HepG2 (cell line): ENCODE data around the gene CLK4. TPM values are rescaled to one million over a fixed set of nuclear protein-coding genes. Genes with fewer than 3 reads are reported as not detected.

Experiments used
- ATAC-seq: fragments of 200-7000 bp; cut with Tn5 transposase; 3 replicates; pipeline ENCODE4 v1.9.1; 2020; ENCODE audit warnings: mild to moderate bottlenecking, moderate library complexity
- BruUV-seq: library from RNA; stranded (reverse); fragments of 400-500 nt; replicated peaks from 2 replicates; lab custom pipeline; 2021; lab: Mats Ljungman, UMichigan
- CTCF ChIA-PET: fragments of 300-600 bp; formaldehyde crosslinking; extraction: SDS; loops from one replicate; lab custom pipeline; 2021; ENCODE audit warnings: low total read pairs, inconsistent platforms, low intra/inter-chr PET ratio; lab: Yijun Ruan, JAX
- POLR2A ChIA-PET: fragments of 350-600 bp; sonication (Branson Sonifier 250); formaldehyde crosslinking; loops from one replicate; lab custom pipeline; 2020; ENCODE audit warnings: antibody characterized with exemption, inconsistent platforms; lab: Yijun Ruan, JAX
- DNase-seq: peaks from one replicate; pipeline ENCODE4 v3.0.0-alpha.2; 2015; ENCODE audit warnings: low spot score
- FAIRE-seq: peaks from 3 replicates; lab custom pipeline; 2011; peaks lifted over from hg19 to GRCh38; lab: Jason Lieb, UNC
- H2AFZ ChIP-seq: one replicate; pipeline ENCODE4 v1.6.1; 2011; ENCODE audit warnings: low read length, inconsistent platforms
- H3K27ac ChIP-seq: fragments of 300-600 bp; 3 replicates; pipeline ENCODE4 v1.8.0; 2011; ENCODE audit warnings: mixed run types, mild to moderate bottlenecking, mixed read lengths, low read length, inconsistent platforms; ENCODE audit not compliant: insufficient read depth; ENCODE audit errors: extremely low read length
- H3K27me3 ChIP-seq, 2 experiments: fragments of 200-600 bp in 1 of 2; 2 replicates in 1 of 2; 3 replicates in 1 of 2; pipeline versions ENCODE4 v1.6.0 to v1.8.0; 2011; ENCODE audit warnings: low read length in 2 of 2, mild to moderate bottlenecking in 2 of 2, moderate library complexity in 2 of 2, inconsistent platforms in 1 of 2; ENCODE audit not compliant: insufficient read depth in 2 of 2, control insufficient read depth in 1 of 2
- H3K36me3 ChIP-seq, 2 experiments: fragments of 200-600 bp in 1 of 2; replicated peaks in 1 of 2; 2 replicates in 1 of 2; 3 replicates in 1 of 2; pipeline versions ENCODE4 v1.5.1 to v1.8.0; 2011; ENCODE audit warnings: low read length in 2 of 2, inconsistent platforms in 1 of 2; ENCODE audit not compliant: insufficient read depth in 2 of 2, control insufficient read depth in 1 of 2
- H3K4me1 ChIP-seq: 2 replicates; pipeline ENCODE4 v1.5.1; 2012; ENCODE audit warnings: low read length, inconsistent platforms; ENCODE audit not compliant: insufficient read depth
- H3K4me2 ChIP-seq: 2 replicates; pipeline ENCODE4 v1.6.0; 2011; ENCODE audit warnings: low read depth, low read length, inconsistent platforms
- H3K4me3 ChIP-seq, 3 experiments: fragments of 200-600 bp in 1 of 3; sonication (generic), shearing (Covaris generic) in 1 of 3; replicated peaks in 1 of 3; 2 replicates each; pipeline ENCODE4 v1.5.1; 2011 to 2016; ENCODE audit warnings: low read length in 3 of 3, inconsistent platforms in 2 of 3, low read depth in 2 of 3, mild to moderate bottlenecking in 2 of 3, control low read depth in 1 of 3, mixed read lengths in 1 of 3; ENCODE audit not compliant: insufficient read depth in 1 of 3
- H3K79me2 ChIP-seq: one replicate; pipeline ENCODE4 v1.6.1; 2011; ENCODE audit warnings: low read length, inconsistent platforms; ENCODE audit not compliant: insufficient read depth
- H3K9ac ChIP-seq: 2 replicates; pipeline ENCODE4 v1.6.0; 2011; ENCODE audit warnings: mild to moderate bottlenecking, low read depth, low read length, inconsistent platforms; ENCODE audit not compliant: insufficient read depth
- H3K9me3 ChIP-seq: 2 replicates; pipeline ENCODE4 v1.5.1; 2012; ENCODE audit warnings: mild to moderate bottlenecking, low read length
- H4K20me1 ChIP-seq: 2 replicates; pipeline ENCODE4 v1.6.0; 2011; ENCODE audit warnings: inconsistent platforms, mild to moderate bottlenecking, low read length, moderate library complexity; ENCODE audit not compliant: insufficient read depth
- ADNP ChIP-seq: sonication (generic); formaldehyde crosslinking; IDR thresholded peaks from 2 replicates; pipeline ENCODE4 v1.4.0; 2020; ENCODE audit warnings: missing genetic modification reagents
- AKAP8 ChIP-seq: sonication (generic); formaldehyde crosslinking; IDR thresholded peaks from 2 replicates; pipeline ENCODE4 v1.5.1; 2020; ENCODE audit warnings: mild to moderate bottlenecking, missing genetic modification reagents
- ATF5 ChIP-seq: sonication (generic); formaldehyde crosslinking; IDR thresholded peaks from 2 replicates; pipeline ENCODE4 v1.4.0; 2020; ENCODE audit warnings: mild to moderate bottlenecking, low read depth, missing genetic modification reagents
- FOXO1 ChIP-seq: sonication (generic); formaldehyde crosslinking; IDR thresholded peaks from 2 replicates; pipeline ENCODE4 v1.4.0; 2020; ENCODE audit warnings: missing genetic modification reagents
- MEF2D ChIP-seq: sonication (generic); formaldehyde crosslinking; IDR thresholded peaks from 2 replicates; pipeline ENCODE4 v1.5.1; 2020; ENCODE audit warnings: mild to moderate bottlenecking, missing genetic modification reagents
- NCOA2 ChIP-seq: sonication (generic); formaldehyde crosslinking; IDR thresholded peaks from 2 replicates; pipeline ENCODE4 v1.8.0; 2022; ENCODE audit warnings: inconsistent platforms
- POGZ ChIP-seq: sonication (generic); formaldehyde crosslinking; IDR thresholded peaks from 2 replicates; pipeline ENCODE4 v1.4.0; 2020; ENCODE audit warnings: mild to moderate bottlenecking, missing genetic modification reagents
- RFX3 ChIP-seq: IDR thresholded peaks from 2 replicates; pipeline ENCODE4 v1.6.1; 2016; ENCODE audit warnings: missing biosample characterization, missing genetic modification reagents
- RNF2 ChIP-seq: fragments of 450-650 bp; conservative IDR thresholded peaks from 2 replicates; pipeline ENCODE4 v1.6.1; 2016; ENCODE audit warnings: low read depth
- ZNF136 ChIP-seq: sonication (generic); formaldehyde crosslinking; IDR thresholded peaks from 2 replicates; pipeline ENCODE4 v1.8.1; 2022; ENCODE audit warnings: low read depth, mild to moderate bottlenecking, moderate library complexity, missing genetic modification reagents
- ZNF230 ChIP-seq: sonication (generic); formaldehyde crosslinking; IDR thresholded peaks from 2 replicates; pipeline ENCODE4 v1.4.0; 2020; ENCODE audit warnings: mild to moderate bottlenecking, missing genetic modification reagents
- ZNF30 ChIP-seq: sonication (generic); formaldehyde crosslinking; IDR thresholded peaks from 2 replicates; pipeline ENCODE4 v1.5.0; 2020; ENCODE audit warnings: mild to moderate bottlenecking, missing genetic modification reagents
- ZNF619 ChIP-seq: sonication (generic); formaldehyde crosslinking; IDR thresholded peaks from 2 replicates; pipeline ENCODE4 v1.4.0; 2020; ENCODE audit warnings: mild to moderate bottlenecking, missing genetic modification reagents
- WGBS: methylation state at CpG from one replicate; pipeline ENCODE4 v1.1.6; 2017; ENCODE audit warnings: low lambda C conversion rate; 5-methylcytosine and 5-hydroxymethylcytosine counted together
- in situ Hi-C: cut with HindIII; loops from 2 replicates; pipeline ENCODE4 v1.10.0; 2017; ENCODE audit warnings: low pct_unique_long_range_greater_than_20kb; ENCODE audit not compliant: extremely low pct_ligation_motif_present
- intact Hi-C: fragments of 100-400 bp; cut with micrococcal nuclease; formaldehyde crosslinking; loops from one replicate; pipeline ENCODE4 v1.10.0; 2022; ENCODE audit not compliant: unreplicated experiment
- polyA plus RNA-seq, 8 experiments: library from polyadenylated mRNA; depleted of rRNA in 3 of 8; stranded (reverse) in 7 of 8; unstranded in 1 of 8; fragments of >200 nt; fragmentation: Illumina TruSeq in 4 of 8; extraction: Trizol in 4 of 8; gene quantifications; 2 replicates each; pipeline versions ENCODE4 v1.2.1 to v1.2.3, GENCODE V29; 2011 to 2016; ENCODE audit warnings: low read depth in 4 of 8, missing spikeins in 1 of 8, mixed read lengths in 1 of 8; ENCODE audit not compliant: insufficient read depth in 1 of 8
- total RNA-seq, 5 experiments: library from RNA; depleted of rRNA; stranded (reverse); fragments of >200 nt; fragmentation: Illumina TruSeq; extraction: Trizol; gene quantifications; 2 replicates each; pipeline ENCODE4 v1.2.3, GENCODE V29; 2016; ENCODE audit warnings: low read depth in 1 of 5

CLK4 gene
- total and polyA plus RNA-seq, 2 of the 13 experiments (the other 11 are each of a cell fraction or from before 2014, with no cell fraction given): 17.7 to 18.4 TPM

- DNase-seq: no peak
- no peak for ATAC-seq
- no peak overlapping the region for H2AFZ ChIP-seq
- peaks cover 2 to 32% of the 10 kb centered on the region in 2 experiments; a peak in 2 of 5 replicates for H3K27me3 ChIP-seq
- no peak overlapping the region for H3K4me2 ChIP-seq
- no peak overlapping the region for H3K4me3 ChIP-seq
- no peaks in the 10 kb centered on the region for H3K4me1 ChIP-seq
- no peaks in the 10 kb centered on the region for H3K36me3 ChIP-seq
- no peak overlapping the region for H3K27ac ChIP-seq
- no TSS peak for BruUV-seq
- ChIA-PET CTCF (no interaction called here), POLR2A (no interaction called here)
- H3K9ac ChIP-seq: no peak overlapping the region
- 70% methylated on average over 23 of the region's 23 CpGs for WGBS
- H3K9me3 ChIP-seq: no peaks in the 10 kb centered on the region
- intact Hi-C loops (no loop called here), in situ Hi-C loops (no loop called here)
- no peaks in the 10 kb centered on the region for H4K20me1 ChIP-seq
- no peak for FAIRE-seq
- no peaks in the 10 kb centered on the region for H3K79me2 ChIP-seq
- TF ChIP-seq FOXO1 (CRISPR knock-in tag) (no peak), ADNP (no peak), ATF5 (CRISPR knock-in tag) (no peak), AKAP8 (CRISPR knock-in tag) (no peak), ZNF136 (no peak), MEF2D (CRISPR knock-in tag) (no peak), POGZ (no peak), ZNF230 (no peak), RNF2 (no peak), RFX3 (CRISPR knock-in tag) (no peak), ZNF30 (CRISPR knock-in tag) (no peak), ZNF619 (CRISPR knock-in tag) (no peak), NCOA2 (CRISPR knock-in tag) (no peak)
Measured at GRCh38 chr5:178561746-178562264, 65.0 kb downstream of the CLK4 start.
